Measurements from ENCODE around the gene CTDNEP1.

The CTDNEP1 gene

GRCh38 chr17:7292729-7293128 is 41.2 kb upstream of the CTDNEP1 start:
- TF ChIP-seq CTCF (conservative IDR thresholded peaks at IDR 0.05; ENCODE audit: low read depth, low read length): no peak
- no peak for DNase-seq (ENCODE audit: low read depth)
- no peak overlapping the region for H3K4me3 ChIP-seq (ENCODE audit: low read length)

GRCh38 chr17:7292194-7292593 is 40.7 kb upstream of the CTDNEP1 start:
- no peak for DNase-seq (ENCODE audit: low read depth)
- no peak for TF ChIP-seq CTCF (conservative IDR thresholded peaks at IDR 0.05; ENCODE audit: low read depth, low read length)
- no peak overlapping the region for H3K4me3 ChIP-seq (ENCODE audit: low read length)

- TF ChIP-seq CTCF (conservative IDR thresholded peaks at IDR 0.05; ENCODE audit: low read depth, low read length): no peak
- no peak for DNase-seq (ENCODE audit: low read depth)
- H3K4me3 ChIP-seq (ENCODE audit: low read length): no peak overlapping the region
These were observed 39.2 kb upstream of the CTDNEP1 start for GRCh38 chr17:7290685-7291084.

DNA sequence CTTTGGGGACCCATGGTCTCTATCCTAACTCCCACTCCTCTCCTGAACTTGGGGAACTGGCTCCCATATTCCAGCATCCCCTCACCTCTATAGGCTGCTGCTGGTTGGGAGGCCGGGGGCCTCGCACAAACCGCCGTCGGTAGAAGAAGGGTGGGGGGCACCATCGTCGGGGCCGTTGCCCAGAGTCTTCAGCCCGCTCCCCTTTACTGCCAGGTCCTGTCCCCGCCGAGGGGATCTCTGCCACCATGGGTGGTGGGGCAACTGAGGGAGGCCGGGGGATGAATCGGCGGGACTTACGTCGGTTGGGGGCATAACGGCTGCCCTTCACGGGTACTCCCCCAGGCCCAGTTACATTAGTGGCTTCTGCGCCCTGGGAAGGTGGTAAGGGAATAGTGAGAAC is 38.6 kb upstream of the CTDNEP1 start:
- DNase-seq (ENCODE audit: low read depth): no peak
- no peak for TF ChIP-seq CTCF (conservative IDR thresholded peaks at IDR 0.05; ENCODE audit: low read depth, low read length)
- no peak overlapping the region for H3K4me3 ChIP-seq (ENCODE audit: low read length)

GRCh38 chr17:7289256-7290032 is 37.9 kb upstream of the CTDNEP1 start:
- no peak for DNase-seq (ENCODE audit: low read depth)
- H3K4me3 ChIP-seq (ENCODE audit: low read length): no peak overlapping the region
- TF ChIP-seq CTCF (conservative IDR thresholded peaks at IDR 0.05; ENCODE audit: low read depth, low read length): no peak

DNA sequence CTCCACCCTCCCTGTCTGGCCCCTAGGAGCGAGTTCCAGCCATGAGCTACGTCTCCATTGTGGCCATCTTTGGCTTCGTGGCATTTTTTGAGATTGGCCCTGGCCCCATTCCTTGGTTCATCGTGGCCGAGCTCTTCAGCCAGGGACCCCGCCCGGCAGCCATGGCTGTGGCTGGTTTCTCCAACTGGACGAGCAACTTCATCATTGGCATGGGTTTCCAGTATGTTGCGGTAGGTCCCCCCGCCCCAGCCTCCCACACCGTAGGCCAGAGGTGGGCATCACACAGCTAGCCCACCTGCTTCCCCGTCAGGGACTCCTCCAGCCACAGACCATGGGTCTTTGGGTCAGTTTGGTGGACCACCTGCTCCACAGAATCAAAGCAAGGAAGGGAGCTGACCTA is 34.1 kb upstream of the CTDNEP1 start:
- no peak for DNase-seq (ENCODE audit: low read depth)
- TF ChIP-seq CTCF (conservative IDR thresholded peaks at IDR 0.05; ENCODE audit: low read depth, low read length): no peak
- H3K4me3 ChIP-seq (ENCODE audit: low read length): no peak overlapping the region

- no peak for TF ChIP-seq CTCF (conservative IDR thresholded peaks at IDR 0.05; ENCODE audit: low read depth, low read length)
- H3K4me3 ChIP-seq (ENCODE audit: low read length): no peak overlapping the region
- DNase-seq (ENCODE audit: low read depth): no peak
These were observed 33.4 kb upstream of the CTDNEP1 start for GRCh38 chr17:7284911-7285310.

Data from retinal pigment epithelial cell (primary cell).